ENCODE measurements around the gene LYRM9.

- TF ChIP-seq CREB5 (CRISPR knock-in tag; IDR thresholded peaks at IDR 0.05): no peak
- TF ChIP-seq CTCF (IDR thresholded peaks at IDR 0.05 in 2 of 3, conservative IDR thresholded peaks at IDR 0.05 in 1 of 3; ENCODE audit: insufficient read depth in 2 of 3, low read depth in 1 of 3, low read length in 3 of 3): no peak
Measured at GRCh38 chr17:27862840-27863239, 30.3 kb downstream of the LYRM9 start.

All from K562 (cell line).